Trophoblast cell (in vitro differentiated cells and primary cell): ENCODE measurements around the gene KLHL3.

Experiments used
- DNase-seq, 2 donors: peaks; one replicate each; pipeline ENCODE4 v3.0.0-alpha.2; 2016
- H2AFZ ChIP-seq: 2 replicates; pipeline ENCODE4 v1.6.1; 2013; ENCODE audit warnings: low read length, moderate library complexity, mild to moderate bottlenecking; ENCODE audit not compliant: insufficient read depth, poor library complexity
- H2AK5ac ChIP-seq: 2 replicates; pipeline ENCODE4 v1.6.1; 2013; ENCODE audit warnings: mild to moderate bottlenecking, low read length
- H2BK120ac ChIP-seq: 2 replicates; pipeline ENCODE4 v1.6.1; 2013; ENCODE audit warnings: low read length, mild to moderate bottlenecking, moderate library complexity; ENCODE audit not compliant: insufficient read depth, poor library complexity
- H2BK12ac ChIP-seq: 2 replicates; pipeline ENCODE4 v1.6.1; 2013; ENCODE audit warnings: mild to moderate bottlenecking, low read length, moderate library complexity
- H2BK5ac ChIP-seq: 2 replicates; pipeline ENCODE4 v1.6.1; 2013; ENCODE audit warnings: low read length, low read depth, moderate library complexity, mild to moderate bottlenecking; ENCODE audit not compliant: poor library complexity
- H3K14ac ChIP-seq: 2 replicates; pipeline ENCODE4 v1.6.1; 2013; ENCODE audit warnings: mild to moderate bottlenecking, low read length
- H3K18ac ChIP-seq: 2 replicates; pipeline ENCODE4 v1.6.1; 2013; ENCODE audit warnings: mild to moderate bottlenecking, low read length
- H3K23ac ChIP-seq: 2 replicates; pipeline ENCODE4 v1.6.1; 2013; ENCODE audit warnings: low read length
- H3K27ac ChIP-seq: 2 replicates; pipeline ENCODE4 v1.5.1; 2013; ENCODE audit warnings: low read depth, mild to moderate bottlenecking, inconsistent platforms, low read length, moderate library complexity
- H3K27me3 ChIP-seq: 2 replicates; pipeline ENCODE4 v1.6.1; 2013; ENCODE audit warnings: inconsistent platforms, mild to moderate bottlenecking, low read length, moderate library complexity; ENCODE audit not compliant: insufficient read depth
- H3K36me3 ChIP-seq, 2 experiments: 1 replicate in 1 of 2; 2 replicates in 1 of 2; pipeline ENCODE4 v1.6.1; 2013; ENCODE audit warnings: low read length in 2 of 2, mild to moderate bottlenecking in 2 of 2, moderate library complexity in 1 of 2; ENCODE audit not compliant: insufficient read depth in 2 of 2, control insufficient read depth in 1 of 2
- H3K4ac ChIP-seq: 2 replicates; pipeline ENCODE4 v1.6.1; 2013; ENCODE audit warnings: low read depth, mild to moderate bottlenecking, low read length, moderate library complexity
- H3K4me1 ChIP-seq, 2 experiments: 1 replicate in 1 of 2; 2 replicates in 1 of 2; pipeline ENCODE4 v1.6.1; 2013; ENCODE audit warnings: low read length in 2 of 2, mild to moderate bottlenecking in 2 of 2, moderate library complexity in 1 of 2; ENCODE audit not compliant: insufficient read depth in 2 of 2, control insufficient read depth in 1 of 2
- H3K4me2 ChIP-seq: 2 replicates; pipeline ENCODE4 v1.6.1; 2013; ENCODE audit warnings: inconsistent platforms, mild to moderate bottlenecking, low read length, moderate library complexity
- H3K4me3 ChIP-seq: 2 replicates; pipeline ENCODE4 v1.5.1; 2013; ENCODE audit warnings: mild to moderate bottlenecking, low read depth, low read length, inconsistent platforms
- H3K79me1 ChIP-seq: one replicate; pipeline ENCODE4 v1.6.1; 2013; ENCODE audit warnings: low read length
- H3K79me2 ChIP-seq: 2 replicates; pipeline ENCODE4 v1.6.1; 2013; ENCODE audit warnings: low read length, mild to moderate bottlenecking; ENCODE audit not compliant: control insufficient read depth, insufficient read depth, poor library complexity
- H3K9ac ChIP-seq: 2 replicates; pipeline ENCODE4 v1.6.1; 2013; ENCODE audit warnings: mild to moderate bottlenecking, low read length
- H3K9me3 ChIP-seq: 2 replicates; pipeline ENCODE4 v1.6.1; 2013; ENCODE audit warnings: low read depth, mild to moderate bottlenecking, control low read depth, inconsistent platforms, low read length; ENCODE audit not compliant: insufficient read depth
- H4K12ac ChIP-seq: 2 replicates; pipeline ENCODE4 v1.6.1; 2013; ENCODE audit warnings: low read depth, mild to moderate bottlenecking, low read length, moderate library complexity
- H4K8ac ChIP-seq: 2 replicates; pipeline ENCODE4 v1.6.1; 2013; ENCODE audit warnings: low read depth, mild to moderate bottlenecking, low read length, moderate library complexity
- H4K91ac ChIP-seq: one replicate; pipeline ENCODE4 v1.6.1; 2013; ENCODE audit warnings: low read depth, mild to moderate bottlenecking, low read length, moderate library complexity
- WGBS: extraction: QIAGEN DNeasy Blood & Tissue Kit; methylation state at CpG from one replicate; pipeline ENCODE4 v1.1.7; 2013; ENCODE audit warnings: missing lambda C conversion rate; ENCODE audit not compliant: insufficient read length, insufficient coverage; ENCODE audit errors: extremely low coverage; 5-methylcytosine and 5-hydroxymethylcytosine counted together

KLHL3 gene

DNA sequence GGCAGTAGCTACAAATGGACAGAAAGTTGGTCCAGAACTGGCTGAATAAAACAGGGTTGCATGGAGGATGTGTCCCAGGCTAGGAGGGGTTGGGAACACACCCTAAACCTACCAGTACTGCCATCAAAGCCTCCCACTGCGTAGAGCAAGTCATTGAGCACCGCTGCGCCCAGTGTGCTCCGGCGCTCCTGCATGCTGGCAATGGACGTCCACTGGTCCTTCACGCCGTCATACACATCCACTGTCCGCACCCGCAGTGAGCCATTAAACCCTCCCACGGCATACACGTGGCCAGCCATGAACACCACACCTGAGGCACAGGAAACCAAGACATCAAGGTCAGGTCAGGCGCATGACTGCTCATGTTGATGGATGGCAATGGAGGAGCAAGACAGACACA lies 97.0 kb downstream of the KLHL3 start:
- Histone ChIP-seq H3K4ac (no peak overlapping the region), H2BK5ac (no peak overlapping the region), H3K36me3 (no peaks in the 10 kb centered on the region), H3K14ac (no peak overlapping the region), H3K9me3 (no peaks in the 10 kb centered on the region), H2AFZ (no peak overlapping the region), H4K12ac (no peak overlapping the region), H4K8ac (no peak overlapping the region), H3K4me1 (no peaks in the 10 kb centered on the region), H3K4me2 (no peak overlapping the region), H3K79me2 (no peaks in the 10 kb centered on the region), H2AK5ac (no peak overlapping the region), H4K91ac (no peak overlapping the region), H3K18ac (no peak overlapping the region), H3K23ac (peak overlapping the region; percentile 37), H2BK120ac (no peak overlapping the region), H3K27me3 (no peaks in the 10 kb centered on the region), H3K27ac (no peak overlapping the region), H3K4me3 (no peak overlapping the region), H3K9ac (no peak overlapping the region), H3K79me1 (no peaks in the 10 kb centered on the region), H2BK12ac (no peak overlapping the region)
- no peak for DNase-seq
- WGBS, result no CpG with 5 or more reads among the region's 13 CpGs

DNA sequence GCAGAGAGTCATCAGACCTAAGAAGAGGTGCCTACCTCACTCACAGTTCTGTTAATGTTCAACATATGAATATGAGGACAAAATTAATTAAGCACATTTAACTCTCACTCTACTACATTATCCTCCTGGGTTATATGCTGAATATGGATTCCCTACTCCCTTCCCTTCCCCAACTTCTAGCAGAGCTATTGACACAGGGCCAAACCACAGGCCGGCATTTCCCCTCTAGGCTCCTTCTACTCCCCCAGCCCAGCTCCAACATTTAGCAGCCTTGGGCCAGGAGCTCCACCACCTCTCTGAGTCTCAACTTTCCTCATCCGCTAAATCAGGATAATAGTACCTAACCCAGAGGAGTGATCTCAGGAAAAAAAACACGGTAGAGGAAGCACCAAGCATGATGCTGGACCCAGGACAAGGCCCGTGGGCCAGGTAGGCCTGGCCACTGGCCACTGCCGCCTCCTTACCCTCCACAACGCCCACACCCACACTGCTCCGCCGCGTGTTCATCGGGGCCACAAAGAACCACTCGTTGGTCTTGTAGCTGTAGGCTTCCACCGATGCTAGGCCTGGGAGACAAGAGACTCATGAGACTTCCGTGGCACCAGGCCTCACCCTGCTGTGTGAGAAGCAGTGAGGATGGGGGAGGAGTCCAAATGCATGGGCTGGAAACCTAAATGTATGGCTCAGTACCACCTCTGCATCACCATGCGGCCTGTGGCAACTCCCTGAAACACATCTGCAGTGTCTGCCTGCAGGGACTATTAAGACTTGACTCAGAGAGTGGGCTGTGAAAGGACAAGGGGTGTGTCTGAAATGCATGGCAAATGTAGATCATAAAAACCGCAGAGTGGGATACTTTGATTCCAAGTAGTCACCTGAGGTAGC lies 98.8 kb downstream of the KLHL3 start:
- H3K23ac ChIP-seq, result no peak overlapping the region
- H2BK120ac ChIP-seq, result no peak overlapping the region
- H3K4me1 ChIP-seq, result no peaks in the 10 kb centered on the region
- WGBS, result no CpG with 5 or more reads among the region's 15 CpGs
- no peak overlapping the region for H4K12ac ChIP-seq
- H2AK5ac ChIP-seq, result no peak overlapping the region
- no peak overlapping the region for H3K4me3 ChIP-seq
- H3K79me1 ChIP-seq, result no peaks in the 10 kb centered on the region
- no peak overlapping the region for H3K4me2 ChIP-seq
- H3K4ac ChIP-seq, result no peak overlapping the region
- H4K8ac ChIP-seq, result no peak overlapping the region
- no peak overlapping the region for H2BK5ac ChIP-seq
- H3K9ac ChIP-seq, result no peak overlapping the region
- no peaks in the 10 kb centered on the region for H3K79me2 ChIP-seq
- no peak overlapping the region for H3K27ac ChIP-seq
- H4K91ac ChIP-seq, result no peak overlapping the region
- no peak for DNase-seq
- no peak overlapping the region for H3K14ac ChIP-seq
- H3K18ac ChIP-seq, result no peak overlapping the region
- H3K27me3 ChIP-seq, result no peaks in the 10 kb centered on the region
- H3K9me3 ChIP-seq, result no peaks in the 10 kb centered on the region
- H2BK12ac ChIP-seq, result no peak overlapping the region
- no peaks in the 10 kb centered on the region for H3K36me3 ChIP-seq
- H2AFZ ChIP-seq, result no peak overlapping the region

DNA sequence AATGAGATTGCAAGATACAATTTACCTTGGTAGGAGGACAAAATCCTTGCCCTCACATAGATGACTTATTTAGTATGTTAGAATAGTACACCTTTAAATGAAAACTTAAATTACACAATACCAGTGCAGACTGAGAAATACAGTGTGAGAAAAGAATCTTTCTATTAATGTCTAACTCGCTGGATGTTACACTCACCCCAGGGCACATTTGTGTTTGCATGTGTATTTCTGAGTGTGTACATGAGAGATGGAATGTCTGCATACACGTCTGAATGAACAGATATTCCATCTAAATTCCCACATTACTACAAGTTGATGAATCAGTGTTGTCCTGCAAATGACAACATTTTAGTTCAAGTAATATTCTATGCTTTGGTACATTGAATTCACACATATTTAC lies 99.8 kb downstream of the KLHL3 start:
- Histone ChIP-seq H2BK12ac (no peak overlapping the region), H3K27ac (no peak overlapping the region), H2BK5ac (no peak overlapping the region), H3K4me1 (no peaks in the 10 kb centered on the region), H2BK120ac (no peak overlapping the region), H3K79me1 (no peaks in the 10 kb centered on the region), H3K4ac (no peak overlapping the region), H2AK5ac (no peak overlapping the region), H3K4me3 (no peak overlapping the region), H4K91ac (no peak overlapping the region), H3K79me2 (no peaks in the 10 kb centered on the region), H2AFZ (no peak overlapping the region), H4K12ac (no peak overlapping the region), H3K4me2 (no peak overlapping the region), H3K23ac (no peak overlapping the region), H3K9me3 (no peaks in the 10 kb centered on the region), H4K8ac (no peak overlapping the region), H3K18ac (no peak overlapping the region), H3K14ac (no peak overlapping the region), H3K36me3 (no peaks in the 10 kb centered on the region), H3K27me3 (no peaks in the 10 kb centered on the region), H3K9ac (no peak overlapping the region)
- WGBS, result no CpG with 5 or more reads among the region's 2 CpGs
- DNase-seq, result no peak

DNA sequence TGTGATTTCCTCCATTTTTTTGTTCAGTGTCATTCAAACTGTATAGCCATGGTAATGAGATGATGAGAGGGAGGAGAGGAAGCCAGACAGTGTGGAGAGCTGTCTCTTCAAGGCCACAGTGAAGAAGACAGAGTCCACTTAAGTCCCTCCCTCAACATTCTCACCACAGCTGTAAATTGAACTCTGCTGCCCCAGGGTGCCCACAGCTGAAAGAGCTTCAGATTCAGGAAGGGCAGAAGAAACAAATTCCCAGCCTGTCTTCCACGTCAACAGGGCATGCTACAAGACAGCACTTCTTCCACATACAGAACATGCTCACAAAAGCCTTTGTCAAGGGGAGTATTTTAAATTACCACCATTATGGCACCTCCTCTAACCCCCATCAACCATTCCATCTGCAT lies 100.4 kb downstream of the KLHL3 start:
- Histone ChIP-seq H3K4me2 (no peak overlapping the region), H3K36me3 (no peaks in the 10 kb centered on the region), H3K23ac (no peak overlapping the region), H3K9me3 (no peaks in the 10 kb centered on the region), H2BK12ac (no peak overlapping the region), H2AK5ac (no peak overlapping the region), H3K4me3 (no peak overlapping the region), H2BK5ac (no peak overlapping the region), H3K27me3 (no peaks in the 10 kb centered on the region), H3K79me2 (no peaks in the 10 kb centered on the region), H3K4ac (no peak overlapping the region), H3K79me1 (no peaks in the 10 kb centered on the region), H3K14ac (no peak overlapping the region), H3K4me1 (no peaks in the 10 kb centered on the region), H4K8ac (no peak overlapping the region), H3K27ac (no peak overlapping the region), H4K91ac (no peak overlapping the region), H3K18ac (no peak overlapping the region), H4K12ac (no peak overlapping the region), H2AFZ (no peak overlapping the region), H3K9ac (no peak overlapping the region), H2BK120ac (no peak overlapping the region)
- DNase-seq, result peak in 1 of 2 donors; percentile 52
- WGBS, result no CpG with 5 or more reads among the region's 1 CpG
